Tibial nerve (tissue), 4 donors: ENCODE results near the gene PLA2G4D. TPM values are rescaled to one million over a fixed set of nuclear protein-coding genes. Genes with fewer than 3 reads are reported as not detected.
A peak's percentile ranks its signal among the peaks of the same experiment; 100 is the strongest.

ENCODE experiments used
- DNase-seq, 2 donors: peaks; one replicate each; pipeline ENCODE4 v3.0.0-alpha.2; 2019; ENCODE audit warnings: low spot score in 2 of 2
- H3K27ac ChIP-seq, 4 donors: fragments of 200-600 bp; sonication (generic) in 3 of 4; one replicate each; pipeline ENCODE4 v1.5.1; 2017 to 2019; ENCODE audit warnings: mild to moderate bottlenecking in 1 of 4
- H3K27me3 ChIP-seq, 2 donors: fragments of 200-600 bp; sonication (generic) in 1 of 2; one replicate each; pipeline versions ENCODE4 v1.5.1 to v1.6.0; 2017 to 2019
- H3K36me3 ChIP-seq, 3 donors: fragments of 200-600 bp; sonication (generic); one replicate each; pipeline ENCODE4 v1.5.1; 2018 to 2019
- H3K4me1 ChIP-seq, 4 donors: fragments of 200-600 bp; sonication (generic) in 3 of 4; one replicate each; pipeline ENCODE4 v1.5.1; 2017 to 2019
- H3K4me3 ChIP-seq, 4 donors: fragments of 200-600 bp; sonication (generic) in 3 of 4; one replicate each; pipeline ENCODE4 v1.5.1; 2017 to 2019; ENCODE audit warnings: mild to moderate bottlenecking in 1 of 4, moderate library complexity in 1 of 4
- H3K9me3 ChIP-seq, 4 donors: fragments of 200-600 bp; sonication (generic) in 3 of 4; one replicate each; pipeline ENCODE4 v1.5.1; 2017 to 2019
- EP300 ChIP-seq, 2 donors: sonication (generic); formaldehyde crosslinking; IDR thresholded peaks; one replicate each; pipeline ENCODE4 v1.6.1; 2017; ENCODE audit warnings: antibody characterized with exemption in 2 of 2, mild to moderate bottlenecking in 1 of 2
- POLR2A ChIP-seq, 2 donors: fragments of 450-650 bp; IDR thresholded peaks; one replicate each; pipeline ENCODE4 v1.6.1; 2017; ENCODE audit warnings: antibody characterized with exemption in 2 of 2, mild to moderate bottlenecking in 2 of 2, moderate library complexity in 2 of 2
- WGBS, 2 donors: methylation state at CpG; one replicate each; pipeline ENCODE4 v1.1.5; 2018; 5-methylcytosine and 5-hydroxymethylcytosine counted together
- total RNA-seq, 4 donors: library from RNA; depleted of rRNA; stranded (reverse); fragments of >200 nt; gene quantifications; one replicate each; pipeline ENCODE4 v1.1.0, GENCODE V29; 2016
- TF ChIP-seq, protein P1 (sequence below), 5 experiments: fragments of 200-600 bp in 3 of 5; fragments of 450-650 bp in 2 of 5; sonication (generic) in 3 of 5; IDR thresholded peaks; one replicate each; pipeline ENCODE4 v1.5.1; 2016 to 2019; ENCODE audit warnings: antibody characterized with exemption in 5 of 5, mild to moderate bottlenecking in 3 of 5, moderate library complexity in 2 of 5

The PLA2G4D gene
- total RNA-seq, 4 donors from 2014 or later: not detected

DNA sequence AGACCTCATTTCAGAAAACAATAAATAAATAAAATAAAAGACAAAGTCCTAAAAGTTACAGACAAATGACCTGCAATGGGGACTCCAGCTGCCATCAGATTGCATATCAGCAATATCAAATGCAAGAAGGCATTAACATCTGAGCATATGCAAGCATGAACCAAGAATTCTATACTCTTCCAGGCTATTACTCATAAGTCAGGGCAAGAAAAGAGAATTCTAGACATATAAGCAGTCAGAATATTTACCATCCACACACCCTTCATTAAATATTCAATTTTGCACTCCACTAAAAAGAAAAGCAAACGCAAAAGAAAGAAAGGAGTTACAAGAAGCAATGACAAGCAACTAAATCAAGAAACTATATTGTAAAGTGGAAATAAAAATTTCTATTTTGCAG is 41.0 kb upstream of the PLA2G4D start:
- 69 to 82% methylated on average over 1 of the region's 1 CpG for WGBS, 2 donors
- Histone ChIP-seq H3K27me3 (peaks cover 0 to 4% of the 10 kb centered on the region in 2 donors), H3K4me1 (no peaks in the 10 kb centered on the region), H3K4me3 (no peak overlapping the region), H3K9me3 (no peaks in the 10 kb centered on the region), H3K27ac (no peak overlapping the region), H3K36me3 (no peaks in the 10 kb centered on the region)
- DNase-seq: no peak
- TF ChIP-seq POLR2A (IDR thresholded peaks at IDR 0.05): no peak
- no peak for TF ChIP-seq EP300 (IDR thresholded peaks at IDR 0.05)
- TF ChIP-seq, protein P1, sequence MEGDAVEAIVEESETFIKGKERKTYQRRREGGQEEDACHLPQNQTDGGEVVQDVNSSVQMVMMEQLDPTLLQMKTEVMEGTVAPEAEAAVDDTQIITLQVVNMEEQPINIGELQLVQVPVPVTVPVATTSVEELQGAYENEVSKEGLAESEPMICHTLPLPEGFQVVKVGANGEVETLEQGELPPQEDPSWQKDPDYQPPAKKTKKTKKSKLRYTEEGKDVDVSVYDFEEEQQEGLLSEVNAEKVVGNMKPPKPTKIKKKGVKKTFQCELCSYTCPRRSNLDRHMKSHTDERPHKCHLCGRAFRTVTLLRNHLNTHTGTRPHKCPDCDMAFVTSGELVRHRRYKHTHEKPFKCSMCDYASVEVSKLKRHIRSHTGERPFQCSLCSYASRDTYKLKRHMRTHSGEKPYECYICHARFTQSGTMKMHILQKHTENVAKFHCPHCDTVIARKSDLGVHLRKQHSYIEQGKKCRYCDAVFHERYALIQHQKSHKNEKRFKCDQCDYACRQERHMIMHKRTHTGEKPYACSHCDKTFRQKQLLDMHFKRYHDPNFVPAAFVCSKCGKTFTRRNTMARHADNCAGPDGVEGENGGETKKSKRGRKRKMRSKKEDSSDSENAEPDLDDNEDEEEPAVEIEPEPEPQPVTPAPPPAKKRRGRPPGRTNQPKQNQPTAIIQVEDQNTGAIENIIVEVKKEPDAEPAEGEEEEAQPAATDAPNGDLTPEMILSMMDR (IDR thresholded peaks at IDR 0.05): no peak

DNA sequence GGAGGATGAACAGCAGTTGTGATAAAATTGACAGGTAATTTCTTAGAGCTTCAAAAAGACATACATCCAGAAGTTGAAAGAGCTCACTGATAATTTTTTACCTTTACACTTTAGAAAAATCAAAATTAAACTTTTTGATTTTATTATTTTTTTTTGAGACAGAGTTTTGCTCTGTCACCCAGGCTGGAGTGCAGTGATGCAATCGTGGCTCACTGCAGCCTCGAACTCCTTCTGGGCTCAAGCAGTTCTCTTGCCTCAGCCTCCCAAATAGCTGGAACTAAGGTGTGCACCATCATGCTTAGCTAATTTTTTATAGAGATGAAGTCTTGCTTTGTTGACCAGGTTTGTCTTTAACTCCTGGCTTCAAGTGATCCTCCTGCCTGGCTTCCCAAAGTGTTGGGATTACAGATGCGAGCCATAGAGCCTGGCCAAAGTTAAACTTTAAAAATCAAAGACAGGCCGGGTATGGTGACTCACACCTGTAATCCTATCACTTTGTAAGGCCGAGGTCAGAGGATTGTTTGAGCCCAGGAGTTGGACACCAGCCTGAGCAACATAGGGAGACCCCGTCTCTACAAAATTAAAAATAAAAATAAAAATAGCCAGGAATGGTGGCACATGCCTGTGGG is 40.4 kb upstream of the PLA2G4D start:
- TF ChIP-seq, protein P1 (IDR thresholded peaks at IDR 0.05): no peak
- no peak for TF ChIP-seq EP300 (IDR thresholded peaks at IDR 0.05)
- no peak for TF ChIP-seq POLR2A (IDR thresholded peaks at IDR 0.05)
- DNase-seq: no peak
- Histone ChIP-seq H3K36me3 (no peaks in the 10 kb centered on the region), H3K9me3 (no peaks in the 10 kb centered on the region), H3K4me1 (no peaks in the 10 kb centered on the region), H3K27ac (no peak overlapping the region), H3K27me3 (peaks cover 0 to 4% of the 10 kb centered on the region in 2 donors), H3K4me3 (no peak overlapping the region)
- 87 to 91% methylated on average over 6 of the region's 6 CpGs for WGBS, 2 donors

DNA sequence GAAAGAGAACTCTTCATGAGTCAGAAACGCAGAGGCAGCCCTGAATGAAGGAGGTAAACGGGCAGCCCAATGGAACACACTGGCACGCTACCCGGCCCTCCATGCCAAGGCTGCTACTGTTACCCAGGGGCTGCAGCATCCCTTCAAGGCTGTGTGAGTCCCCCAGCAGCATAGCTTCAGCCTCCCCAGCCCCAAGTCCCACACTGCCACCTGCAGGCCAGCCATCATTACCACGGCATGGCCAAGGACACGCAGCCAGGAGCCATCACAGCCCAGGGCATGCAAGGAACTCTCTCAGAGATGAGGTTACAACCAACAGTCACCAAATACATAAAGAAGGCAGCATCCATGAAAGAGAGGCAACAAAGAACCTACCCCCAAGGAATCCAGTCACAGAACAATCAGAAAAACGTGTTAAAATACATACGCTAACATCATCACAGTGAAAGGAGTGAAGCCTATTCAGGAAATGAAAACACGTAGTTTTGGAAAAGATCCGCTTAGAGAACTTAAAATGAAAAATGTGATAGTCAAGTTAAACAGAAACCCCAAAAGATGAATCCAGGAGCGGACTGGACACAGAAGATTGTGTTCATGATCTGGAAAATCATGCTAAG is 39.6 kb upstream of the PLA2G4D start:
- no peaks in the 10 kb centered on the region for H3K4me1 ChIP-seq
- H3K27me3 ChIP-seq: peaks cover 0 to 4% of the 10 kb centered on the region in 2 donors
- no peaks in the 10 kb centered on the region for H3K36me3 ChIP-seq
- 60 to 74% methylated on average over 11 of the region's 11 CpGs for WGBS, 2 donors
- H3K9me3 ChIP-seq: no peaks in the 10 kb centered on the region
- no peak for TF ChIP-seq EP300 (IDR thresholded peaks at IDR 0.05)
- TF ChIP-seq, protein P1 (IDR thresholded peaks at IDR 0.05): peak in 4 of 5 experiments; percentile 15 to 24 (median 20)
- DNase-seq: no peak
- no peak overlapping the region for H3K4me3 ChIP-seq
- no peak overlapping the region for H3K27ac ChIP-seq

DNA sequence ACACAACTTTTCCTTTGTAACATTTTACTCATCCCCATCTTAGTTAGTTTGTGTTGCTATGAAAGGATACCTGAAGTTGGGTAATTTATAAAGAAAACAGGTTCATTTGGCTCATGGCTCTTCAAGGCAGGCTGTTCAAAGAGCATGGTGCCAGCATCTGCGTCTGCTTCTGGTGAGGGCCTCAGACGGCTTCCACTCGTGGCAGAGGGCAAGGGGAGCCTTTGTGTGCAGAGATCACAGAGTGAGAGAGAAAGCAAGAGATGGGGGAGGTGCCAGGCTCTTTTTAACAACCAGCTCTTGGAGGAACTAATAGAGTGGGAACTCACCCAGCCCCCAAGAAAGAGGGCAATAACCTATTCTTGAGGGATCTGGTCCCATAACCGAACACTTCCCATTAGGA is 39.0 kb upstream of the PLA2G4D start:
- no peak overlapping the region for H3K4me3 ChIP-seq
- H3K36me3 ChIP-seq: no peaks in the 10 kb centered on the region
- DNase-seq: no peak
- WGBS, 2 donors: 83 to 84% methylated on average over 4 of the region's 4 CpGs
- peaks cover 0 to 6% of the 10 kb centered on the region in 2 donors for H3K27me3 ChIP-seq
- H3K9me3 ChIP-seq: no peaks in the 10 kb centered on the region
- TF ChIP-seq POLR2A (IDR thresholded peaks at IDR 0.05): no peak
- no peak overlapping the region for H3K27ac ChIP-seq
- no peaks in the 10 kb centered on the region for H3K4me1 ChIP-seq

DNA sequence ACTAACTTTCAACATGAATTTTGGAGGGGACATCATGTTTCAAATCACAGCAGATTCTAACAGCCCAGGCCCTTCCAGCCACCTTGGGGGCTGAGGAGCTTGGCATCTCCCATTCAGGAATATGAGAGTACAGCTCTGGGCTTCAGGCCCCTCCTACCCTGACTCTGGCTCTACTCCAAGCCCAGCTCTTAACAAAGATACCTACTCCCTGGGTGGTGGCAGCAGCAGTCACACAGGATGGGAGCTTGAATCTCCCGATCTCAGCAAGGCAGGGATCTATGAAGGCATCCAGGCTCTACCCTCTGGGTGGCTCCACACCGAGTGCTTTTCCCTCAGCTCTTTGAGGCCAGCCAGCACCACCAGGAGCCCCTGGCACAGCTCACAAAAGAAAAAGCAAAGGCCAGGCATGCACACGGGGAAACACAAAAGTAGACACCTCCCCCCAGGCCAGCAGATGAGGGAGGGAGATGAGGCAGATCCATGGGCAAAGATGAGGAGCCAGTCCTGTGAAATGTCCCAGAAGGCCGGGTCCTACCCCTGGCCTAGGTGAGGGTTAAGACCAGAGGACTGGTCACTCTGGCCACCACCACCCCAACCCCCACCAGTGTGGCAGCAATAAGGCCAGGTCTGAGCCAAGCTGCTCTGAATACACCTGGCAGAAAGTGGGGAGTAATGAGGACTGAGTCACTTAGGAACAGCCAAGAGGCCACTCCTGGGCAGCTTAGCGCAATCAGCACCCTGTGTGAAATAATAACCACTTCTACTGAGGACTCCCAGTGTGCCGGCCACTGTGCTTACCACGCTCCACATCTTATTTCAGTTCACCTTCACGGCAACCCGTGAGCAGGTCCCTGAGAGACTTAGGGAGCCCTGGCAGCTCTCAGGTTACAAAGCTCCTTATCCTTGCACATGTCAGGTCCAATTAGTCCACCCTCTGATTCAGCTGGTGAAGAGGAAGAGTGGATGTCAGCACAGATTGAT is 37.8 kb upstream of the PLA2G4D start:
- Histone ChIP-seq H3K4me3 (no peak overlapping the region), H3K4me1 (no peaks in the 10 kb centered on the region), H3K27ac (no peak overlapping the region), H3K27me3 (peaks cover 0 to 17% of the 10 kb centered on the region in 2 donors), H3K9me3 (no peaks in the 10 kb centered on the region), H3K36me3 (no peaks in the 10 kb centered on the region)
- DNase-seq: no peak
- 65 to 66% methylated on average over 9 of the region's 9 CpGs for WGBS, 2 donors
- TF ChIP-seq EP300 (IDR thresholded peaks at IDR 0.05): no peak
- TF ChIP-seq, protein P1 (IDR thresholded peaks at IDR 0.05): no peak
- TF ChIP-seq POLR2A (IDR thresholded peaks at IDR 0.05): no peak
